Activated T-cell treated with anti-CD3 and anti-CD28 coated beads for 1 hour (primary cell): ENCODE results near the gene MYO18A.
"Not testable (repeated sequence)": the region's sequence is repeated elsewhere in the genome, so short reads cannot be mapped to it uniquely, and the experiment has no call there.

Experiments used
- DNase-seq: peaks from one replicate; pipeline ENCODE4 v3.0.0-alpha.2; 2020; ENCODE audit warnings: low read depth

MYO18A gene

GRCh38 chr17:29165261-29165660, 14.9 kb downstream of the MYO18A start:
- DNase-seq: no peak

GRCh38 chr17:29163563-29163962, 16.6 kb downstream of the MYO18A start:
- DNase-seq: no peak

- DNase-seq: no peak
These were observed 17.3 kb downstream of the MYO18A start for GRCh38 chr17:29162909-29163341.

GRCh38 chr17:29162082-29162908, 17.9 kb downstream of the MYO18A start:
- DNase-seq: no peak

- DNase-seq: no peak
These were observed 19.9 kb downstream of the MYO18A start for GRCh38 chr17:29160253-29160652.

DNA sequence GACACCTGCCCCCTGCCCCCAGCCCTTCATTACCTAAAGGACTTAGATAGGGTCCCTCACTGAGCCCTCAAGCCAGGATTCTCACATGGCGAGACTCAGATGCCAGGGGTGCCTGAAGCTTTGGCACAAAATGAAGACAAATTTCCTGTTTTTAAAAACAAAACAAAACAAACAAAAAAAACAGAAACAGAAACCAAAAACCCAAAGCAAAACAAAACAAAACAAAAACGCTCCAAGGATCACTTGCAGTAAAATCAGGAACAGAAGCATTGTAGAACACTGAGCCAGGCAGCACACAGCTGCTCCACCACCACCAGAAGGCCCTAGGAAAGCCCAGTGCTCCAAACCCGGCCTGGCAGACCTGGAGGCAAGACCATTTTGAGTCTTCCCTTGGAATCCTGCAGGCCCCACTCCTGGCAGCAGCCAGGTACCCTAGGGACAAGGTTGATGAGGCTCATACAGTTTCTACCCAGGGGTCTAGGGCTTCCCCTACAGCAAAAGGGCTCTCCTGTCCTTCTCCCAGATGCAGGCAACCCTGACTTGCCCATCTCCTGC, 20.8 kb downstream of the MYO18A start:
- no peak for DNase-seq

DNA sequence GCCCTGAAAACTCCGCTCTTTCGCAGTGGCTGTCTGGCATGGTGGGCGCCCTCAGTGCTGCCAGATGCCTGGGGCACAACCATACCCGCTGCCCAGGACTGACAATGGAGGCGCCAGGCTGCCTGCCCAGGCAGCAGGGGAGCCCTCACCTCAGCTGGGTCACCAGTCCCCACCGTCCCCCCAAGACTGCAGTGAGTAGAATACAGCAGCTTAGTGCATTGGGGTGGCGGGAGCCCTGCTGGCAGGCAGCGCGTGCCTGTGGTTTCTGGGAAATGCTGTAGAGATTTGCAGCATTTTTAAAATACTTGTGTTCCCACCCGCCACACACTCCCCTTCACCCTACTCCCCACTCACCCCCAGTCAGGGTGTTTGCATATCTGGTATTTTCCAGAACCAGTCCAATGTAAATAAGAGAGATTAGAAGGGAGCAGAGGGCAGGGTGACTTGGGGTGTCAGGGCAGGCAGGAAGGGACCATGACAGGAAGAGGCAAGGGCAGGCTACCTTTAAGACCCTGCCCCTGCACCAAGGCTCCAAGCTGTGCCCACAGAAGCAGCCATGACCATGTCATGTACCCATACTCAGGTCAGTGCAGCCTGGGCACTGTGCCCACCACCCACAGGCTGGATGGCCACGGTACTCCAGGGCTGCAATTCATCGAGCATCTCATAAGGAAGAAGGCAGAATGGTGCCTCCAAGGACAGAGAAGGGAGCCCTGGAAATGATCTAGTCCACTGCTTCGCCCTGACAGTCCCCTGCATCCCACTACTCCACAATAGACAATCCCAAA, 21.5 kb downstream of the MYO18A start:
- DNase-seq: no peak

DNA sequence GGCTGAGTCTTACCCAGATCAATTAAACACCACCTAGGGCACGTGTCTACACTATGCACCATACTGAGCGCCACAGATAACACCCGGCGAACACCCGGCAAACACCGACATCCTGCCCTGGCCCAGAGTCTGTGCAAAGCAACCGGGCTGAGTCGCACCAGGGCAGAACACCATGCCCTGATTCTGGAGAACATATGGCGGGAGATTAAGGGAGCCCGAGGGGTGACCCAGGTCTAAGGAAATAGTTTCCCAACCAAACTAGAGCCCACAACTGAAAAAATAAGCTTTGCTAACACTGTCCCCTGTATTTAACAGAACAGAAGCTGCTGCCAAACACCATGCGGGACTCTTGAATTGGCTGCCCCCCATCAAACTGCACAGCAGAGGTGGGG, 22.1 kb downstream of the MYO18A start:
- DNase-seq: no peak

GRCh38 chr17:29157310-29157709, 22.9 kb downstream of the MYO18A start:
- DNase-seq: no peak

GRCh38 chr17:29156781-29157180, 23.4 kb downstream of the MYO18A start:
- DNase-seq: no peak

GRCh38 chr17:29155966-29156338, 24.2 kb downstream of the MYO18A start:
- no peak for DNase-seq

GRCh38 chr17:29155227-29155965, 24.8 kb downstream of the MYO18A start:
- no peak for DNase-seq

- no peak for DNase-seq
These were observed 25.5 kb downstream of the MYO18A start for GRCh38 chr17:29154516-29155226.

DNA sequence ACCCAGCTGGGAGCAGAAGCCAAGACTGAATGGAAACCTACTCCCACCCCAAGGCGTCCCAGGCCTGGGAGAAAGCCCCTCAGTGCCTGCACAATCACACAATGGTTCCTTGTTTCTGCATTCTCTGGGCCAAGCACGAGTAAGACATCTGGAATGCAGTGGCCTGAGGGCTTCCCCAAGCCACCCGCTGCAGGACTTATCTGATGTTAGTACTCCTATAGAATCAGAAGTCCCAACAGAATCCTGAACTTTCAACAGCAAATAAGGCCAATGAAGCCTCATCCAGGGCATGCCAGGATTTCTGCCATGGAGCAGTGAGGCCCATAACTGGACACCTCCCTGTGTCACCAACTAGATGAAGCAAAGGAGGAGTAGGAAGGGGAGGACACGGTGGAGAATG, 28.6 kb downstream of the MYO18A start:
- DNase-seq: no peak

DNA sequence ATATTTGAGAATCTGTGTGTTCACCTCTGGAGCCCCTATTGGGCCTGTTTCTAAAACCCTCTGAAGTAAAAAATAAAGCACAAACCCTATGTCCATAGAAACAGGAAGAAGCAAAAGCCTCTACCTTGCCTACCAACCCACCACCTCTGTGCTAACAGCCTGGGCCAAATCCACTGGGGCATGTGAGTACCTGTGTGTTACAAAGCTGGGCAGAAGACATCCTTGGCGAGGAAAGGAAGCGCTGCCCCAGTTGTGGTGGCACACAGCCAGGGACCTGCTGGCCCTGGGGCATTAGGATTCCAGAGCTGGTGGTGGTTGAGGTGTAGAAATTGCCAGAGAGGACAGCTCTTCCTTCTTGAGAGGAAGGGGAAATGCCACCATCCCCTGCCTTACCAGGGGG, 30.0 kb downstream of the MYO18A start:
- no peak for DNase-seq

DNA sequence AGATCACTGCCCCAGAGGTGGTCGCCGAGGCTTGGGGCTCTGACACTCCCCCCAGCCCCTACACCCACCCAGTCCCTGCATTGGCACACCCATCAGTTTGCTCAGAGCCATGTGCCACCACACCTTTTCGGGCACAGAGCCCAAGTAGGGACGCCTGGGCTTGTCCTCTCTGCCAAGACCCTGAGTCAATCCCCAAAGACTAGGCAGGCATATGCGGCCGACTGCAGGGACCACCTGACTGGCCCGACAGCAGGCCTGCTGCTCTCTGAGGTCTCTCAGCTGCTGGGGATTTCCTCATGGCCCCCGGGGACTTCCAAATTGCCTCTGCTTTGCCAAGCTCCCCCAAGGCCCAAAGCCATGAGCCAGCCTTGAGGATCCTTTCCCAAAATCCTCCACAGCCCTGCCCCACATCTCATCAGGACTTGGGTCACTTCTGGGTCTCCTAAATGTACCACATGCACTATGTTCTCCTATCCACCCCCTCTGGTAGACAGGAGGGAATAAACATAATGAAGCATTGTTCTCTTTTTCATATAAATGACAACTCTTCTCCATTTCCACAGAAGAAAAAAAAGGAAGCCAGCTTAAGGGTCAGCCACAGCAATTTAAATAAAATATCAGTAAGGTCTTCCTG, 30.6 kb downstream of the MYO18A start:
- no peak for DNase-seq

DNA sequence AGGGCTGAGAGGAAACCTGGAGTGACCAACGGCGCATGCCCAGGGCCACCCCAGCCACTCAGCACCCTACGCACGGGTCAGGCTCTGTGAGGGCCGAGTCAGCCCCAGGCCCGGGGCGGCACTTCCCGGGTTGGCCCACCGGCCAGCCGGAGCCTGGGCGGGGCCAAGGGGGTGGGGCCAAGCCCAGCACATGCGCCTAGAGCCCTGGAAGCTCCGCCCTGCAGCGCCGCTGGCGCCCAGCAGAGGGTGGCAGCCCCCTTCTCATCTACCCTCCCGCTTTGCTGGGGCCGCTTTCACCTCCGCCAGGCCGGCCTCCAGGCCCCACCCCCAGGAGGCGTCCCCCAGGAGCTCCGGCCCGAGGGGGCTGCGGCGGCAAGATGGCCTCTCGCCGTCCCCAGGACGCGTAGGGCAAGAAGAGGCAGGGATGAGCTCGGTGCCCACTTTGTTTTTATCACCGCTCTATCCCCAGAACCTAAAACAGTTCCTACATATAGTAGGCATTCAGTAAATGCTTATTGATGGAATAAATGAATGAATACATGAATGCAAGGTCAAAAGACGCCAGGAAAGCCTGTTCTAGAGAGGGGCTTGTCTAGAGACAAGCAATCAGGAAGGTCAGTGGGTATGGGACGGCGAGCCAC, 31.3 kb downstream of the MYO18A start:
- peak; percentile 84 for DNase-seq

- DNase-seq: no peak
These were observed 31.9 kb downstream of the MYO18A start for GRCh38 chr17:29148257-29148789.

DNA sequence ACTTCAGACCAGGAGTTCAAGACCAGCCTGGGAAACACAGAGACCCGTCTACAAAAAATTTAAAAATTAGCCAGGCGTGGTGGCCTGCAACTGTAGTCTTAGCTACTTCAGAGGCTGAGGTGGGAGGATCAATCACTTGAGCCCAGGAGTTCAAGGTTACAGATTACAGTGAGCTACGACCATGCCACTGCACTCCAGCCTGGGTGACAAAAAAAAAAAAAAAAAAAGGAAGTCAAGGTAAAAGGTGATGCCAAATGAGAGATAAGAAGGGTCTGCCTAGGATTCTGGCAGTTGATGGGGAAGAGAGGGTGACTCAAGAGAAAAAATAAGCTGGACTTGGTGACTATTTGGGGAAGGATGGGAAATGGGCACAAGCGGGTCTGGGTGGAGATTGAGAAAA, 32.5 kb downstream of the MYO18A start:
- DNase-seq: no peak

DNA sequence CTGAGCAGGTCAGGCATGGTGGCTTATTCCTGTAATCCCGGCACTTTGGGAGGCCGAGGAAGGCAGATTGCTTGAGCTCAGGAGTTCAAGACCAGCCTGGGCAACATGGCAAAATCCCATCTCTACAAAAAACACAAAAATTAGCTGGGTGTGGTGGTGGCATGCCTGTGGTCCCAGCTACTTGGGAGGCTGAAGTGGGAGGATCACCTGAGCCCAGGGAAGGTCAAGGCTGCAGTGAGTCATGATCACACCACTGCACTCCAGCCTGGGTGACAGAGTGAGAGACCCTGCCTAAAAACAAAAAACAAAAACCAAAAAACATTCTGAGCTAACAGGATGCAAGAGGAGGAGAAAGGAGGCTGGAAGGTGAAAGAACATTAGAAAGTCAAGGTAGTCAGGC, 33.0 kb downstream of the MYO18A start:
- not testable (repeated sequence) for DNase-seq
